HepG2 (cell line): Measurements from ENCODE around the gene NSF. TPM values are rescaled to one million over a fixed set of nuclear protein-coding genes. Genes with fewer than 3 reads are reported as not detected.

Experiments
- CTCF ChIP-seq: sonication (generic); formaldehyde crosslinking; IDR thresholded peaks from 2 replicates; pipeline ENCODE4 v1.5.0; 2020; ENCODE audit warnings: mild to moderate bottlenecking, missing genetic modification reagents, moderate library complexity
- FLYWCH1 ChIP-seq: sonication (generic); formaldehyde crosslinking; IDR thresholded peaks from 2 replicates; pipeline ENCODE4 v1.8.1; 2023; ENCODE audit warnings: mild to moderate bottlenecking, missing genetic modification reagents
- MTERF4 ChIP-seq: sonication (generic); formaldehyde crosslinking; IDR thresholded peaks from 2 replicates; pipeline ENCODE4 v1.8.0; 2023; ENCODE audit warnings: mild to moderate bottlenecking, missing genetic modification reagents
- PLSCR1 ChIP-seq: sonication (generic); formaldehyde crosslinking; IDR thresholded peaks from 2 replicates; pipeline ENCODE4 v1.5.0; 2020; ENCODE audit warnings: missing genetic modification reagents, mild to moderate bottlenecking, borderline replicate concordance
- ZNF563 ChIP-seq: sonication (generic); formaldehyde crosslinking; IDR thresholded peaks from 2 replicates; pipeline ENCODE4 v1.8.0; 2022; ENCODE audit warnings: mild to moderate bottlenecking, moderate library complexity, missing genetic modification reagents
- ZNF598 ChIP-seq: sonication (generic); formaldehyde crosslinking; IDR thresholded peaks from 2 replicates; pipeline ENCODE4 v1.5.1; 2020; ENCODE audit warnings: mild to moderate bottlenecking, missing genetic modification reagents, borderline replicate concordance
- ZNF766 ChIP-seq: sonication (generic); formaldehyde crosslinking; IDR thresholded peaks from 2 replicates; pipeline ENCODE4 v1.5.0; 2020; ENCODE audit warnings: missing genetic modification reagents, borderline replicate concordance
- polyA plus RNA-seq, 8 experiments: library from polyadenylated mRNA; depleted of rRNA in 3 of 8; stranded (reverse) in 7 of 8; unstranded in 1 of 8; fragments of >200 nt; fragmentation: Illumina TruSeq in 4 of 8; extraction: Trizol in 4 of 8; gene quantifications; 2 replicates each; pipeline versions ENCODE4 v1.2.1 to v1.2.3, GENCODE V29; 2011 to 2016; ENCODE audit warnings: low read depth in 4 of 8, missing spikeins in 1 of 8, mixed read lengths in 1 of 8; ENCODE audit not compliant: insufficient read depth in 1 of 8
- total RNA-seq, 5 experiments: library from RNA; depleted of rRNA; stranded (reverse); fragments of >200 nt; fragmentation: Illumina TruSeq; extraction: Trizol; gene quantifications; 2 replicates each; pipeline ENCODE4 v1.2.3, GENCODE V29; 2016; ENCODE audit warnings: low read depth in 1 of 5
- TF ChIP-seq, protein P1 (sequence below): conservative IDR thresholded peaks from 2 replicates; pipeline ENCODE4 v1.6.1; 2018; ENCODE audit warnings: missing genetic modification reagents
- TF ChIP-seq, protein P2 (sequence below): IDR thresholded peaks from 2 replicates; pipeline ENCODE4 v1.6.1; 2016; ENCODE audit warnings: low read depth, missing genetic modification reagents, missing compliant biosample characterization
- TF ChIP-seq, protein P3 (sequence below), 2 experiments: sonication (generic) in 1 of 2; formaldehyde crosslinking in 1 of 2; IDR thresholded peaks; 2 replicates each; pipeline versions ENCODE4 v1.5.1 to v1.6.1; 2011 to 2020; ENCODE audit warnings: borderline replicate concordance in 1 of 2, low read depth in 1 of 2, low read length in 1 of 2, mild to moderate bottlenecking in 1 of 2, missing genetic modification reagents in 1 of 2, moderate library complexity in 1 of 2
- TF ChIP-seq, protein P4 (sequence below): sonication (generic); formaldehyde crosslinking; IDR thresholded peaks from 2 replicates; pipeline ENCODE4 v1.5.1; 2020; ENCODE audit warnings: missing genetic modification reagents, mild to moderate bottlenecking, borderline replicate concordance

Gene NSF
- total and polyA plus RNA-seq, 2 of the 13 experiments (the other 11 are each of a cell fraction or from before 2014, with no cell fraction given): 21.9 to 37.8 TPM

DNA sequence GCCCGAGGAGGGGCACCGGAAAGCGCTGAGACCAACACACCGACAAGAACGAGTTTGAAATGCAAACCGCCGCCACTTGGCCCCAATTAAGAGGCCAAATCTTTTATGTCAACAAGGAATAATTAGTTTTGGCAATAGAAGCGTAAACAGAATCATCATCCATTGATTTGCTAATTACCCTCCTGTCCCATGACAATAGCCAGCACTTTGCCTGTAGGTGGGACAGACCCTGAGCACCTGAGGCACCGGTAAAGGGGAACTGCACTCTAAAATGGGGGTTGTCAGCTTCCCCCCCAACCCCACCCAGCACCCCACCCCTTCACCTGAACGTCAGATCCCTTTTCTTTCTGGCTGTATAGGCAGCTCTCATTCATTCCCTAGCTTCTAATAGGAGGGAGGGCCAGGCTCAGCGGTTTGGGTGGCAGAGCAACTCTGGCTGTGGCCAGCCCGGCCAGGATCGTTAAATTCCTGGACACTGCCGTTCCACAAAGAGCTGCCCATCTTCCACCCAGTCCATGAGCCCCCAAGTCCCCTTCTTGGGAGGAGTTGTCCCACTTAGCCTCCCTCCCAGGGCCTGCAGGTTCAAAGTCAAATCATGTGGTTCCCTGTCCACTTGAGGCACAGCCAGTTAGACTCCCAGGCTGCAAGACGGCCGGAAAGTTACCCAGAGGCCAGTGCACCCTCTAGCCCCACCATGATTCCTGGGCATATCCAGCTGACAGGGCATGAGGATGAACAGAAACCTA lies 182.2 kb downstream of the NSF start (continued):
- TF ChIP-seq MTERF4 (0 out of 2 replicates have a peak, but pooled peaks have one; percentile 79), ZNF598 (no peak), ZNF766 (CRISPR knock-in tag) (0 out of 2 replicates have a peak, but pooled peaks have one; percentile 13), PLSCR1 (no peak), CTCF (CRISPR knock-in tag) (no peak), FLYWCH1 (CRISPR knock-in tag) (no peak), ZNF563 (peak; percentile 61; the same call in 1 of the 2 replicates)
- TF ChIP-seq, protein P1, sequence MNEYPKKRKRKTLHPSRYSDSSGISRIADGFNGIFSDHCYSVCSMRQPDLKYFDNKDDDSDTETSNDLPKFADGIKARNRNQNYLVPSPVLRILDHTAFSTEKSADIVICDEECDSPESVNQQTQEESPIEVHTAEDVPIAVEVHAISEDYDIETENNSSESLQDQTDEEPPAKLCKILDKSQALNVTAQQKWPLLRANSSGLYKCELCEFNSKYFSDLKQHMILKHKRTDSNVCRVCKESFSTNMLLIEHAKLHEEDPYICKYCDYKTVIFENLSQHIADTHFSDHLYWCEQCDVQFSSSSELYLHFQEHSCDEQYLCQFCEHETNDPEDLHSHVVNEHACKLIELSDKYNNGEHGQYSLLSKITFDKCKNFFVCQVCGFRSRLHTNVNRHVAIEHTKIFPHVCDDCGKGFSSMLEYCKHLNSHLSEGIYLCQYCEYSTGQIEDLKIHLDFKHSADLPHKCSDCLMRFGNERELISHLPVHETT (CRISPR knock-in tag): no peak
- TF ChIP-seq, protein P2, sequence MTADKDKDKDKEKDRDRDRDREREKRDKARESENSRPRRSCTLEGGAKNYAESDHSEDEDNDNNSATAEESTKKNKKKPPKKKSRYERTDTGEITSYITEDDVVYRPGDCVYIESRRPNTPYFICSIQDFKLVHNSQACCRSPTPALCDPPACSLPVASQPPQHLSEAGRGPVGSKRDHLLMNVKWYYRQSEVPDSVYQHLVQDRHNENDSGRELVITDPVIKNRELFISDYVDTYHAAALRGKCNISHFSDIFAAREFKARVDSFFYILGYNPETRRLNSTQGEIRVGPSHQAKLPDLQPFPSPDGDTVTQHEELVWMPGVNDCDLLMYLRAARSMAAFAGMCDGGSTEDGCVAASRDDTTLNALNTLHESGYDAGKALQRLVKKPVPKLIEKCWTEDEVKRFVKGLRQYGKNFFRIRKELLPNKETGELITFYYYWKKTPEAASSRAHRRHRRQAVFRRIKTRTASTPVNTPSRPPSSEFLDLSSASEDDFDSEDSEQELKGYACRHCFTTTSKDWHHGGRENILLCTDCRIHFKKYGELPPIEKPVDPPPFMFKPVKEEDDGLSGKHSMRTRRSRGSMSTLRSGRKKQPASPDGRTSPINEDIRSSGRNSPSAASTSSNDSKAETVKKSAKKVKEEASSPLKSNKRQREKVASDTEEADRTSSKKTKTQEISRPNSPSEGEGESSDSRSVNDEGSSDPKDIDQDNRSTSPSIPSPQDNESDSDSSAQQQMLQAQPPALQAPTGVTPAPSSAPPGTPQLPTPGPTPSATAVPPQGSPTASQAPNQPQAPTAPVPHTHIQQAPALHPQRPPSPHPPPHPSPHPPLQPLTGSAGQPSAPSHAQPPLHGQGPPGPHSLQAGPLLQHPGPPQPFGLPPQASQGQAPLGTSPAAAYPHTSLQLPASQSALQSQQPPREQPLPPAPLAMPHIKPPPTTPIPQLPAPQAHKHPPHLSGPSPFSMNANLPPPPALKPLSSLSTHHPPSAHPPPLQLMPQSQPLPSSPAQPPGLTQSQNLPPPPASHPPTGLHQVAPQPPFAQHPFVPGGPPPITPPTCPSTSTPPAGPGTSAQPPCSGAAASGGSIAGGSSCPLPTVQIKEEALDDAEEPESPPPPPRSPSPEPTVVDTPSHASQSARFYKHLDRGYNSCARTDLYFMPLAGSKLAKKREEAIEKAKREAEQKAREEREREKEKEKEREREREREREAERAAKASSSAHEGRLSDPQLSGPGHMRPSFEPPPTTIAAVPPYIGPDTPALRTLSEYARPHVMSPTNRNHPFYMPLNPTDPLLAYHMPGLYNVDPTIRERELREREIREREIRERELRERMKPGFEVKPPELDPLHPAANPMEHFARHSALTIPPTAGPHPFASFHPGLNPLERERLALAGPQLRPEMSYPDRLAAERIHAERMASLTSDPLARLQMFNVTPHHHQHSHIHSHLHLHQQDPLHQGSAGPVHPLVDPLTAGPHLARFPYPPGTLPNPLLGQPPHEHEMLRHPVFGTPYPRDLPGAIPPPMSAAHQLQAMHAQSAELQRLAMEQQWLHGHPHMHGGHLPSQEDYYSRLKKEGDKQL (CRISPR knock-in tag): no peak
- TF ChIP-seq, protein P3, sequence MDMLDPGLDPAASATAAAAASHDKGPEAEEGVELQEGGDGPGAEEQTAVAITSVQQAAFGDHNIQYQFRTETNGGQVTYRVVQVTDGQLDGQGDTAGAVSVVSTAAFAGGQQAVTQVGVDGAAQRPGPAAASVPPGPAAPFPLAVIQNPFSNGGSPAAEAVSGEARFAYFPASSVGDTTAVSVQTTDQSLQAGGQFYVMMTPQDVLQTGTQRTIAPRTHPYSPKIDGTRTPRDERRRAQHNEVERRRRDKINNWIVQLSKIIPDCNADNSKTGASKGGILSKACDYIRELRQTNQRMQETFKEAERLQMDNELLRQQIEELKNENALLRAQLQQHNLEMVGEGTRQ (IDR thresholded peaks at IDR 0.05; ENCODE audit: low read depth, low read length): no peak
- TF ChIP-seq, protein P3 (CRISPR knock-in tag; IDR thresholded peaks at IDR 0.05; ENCODE audit: borderline replicate concordance): no peak
- TF ChIP-seq, protein P4, sequence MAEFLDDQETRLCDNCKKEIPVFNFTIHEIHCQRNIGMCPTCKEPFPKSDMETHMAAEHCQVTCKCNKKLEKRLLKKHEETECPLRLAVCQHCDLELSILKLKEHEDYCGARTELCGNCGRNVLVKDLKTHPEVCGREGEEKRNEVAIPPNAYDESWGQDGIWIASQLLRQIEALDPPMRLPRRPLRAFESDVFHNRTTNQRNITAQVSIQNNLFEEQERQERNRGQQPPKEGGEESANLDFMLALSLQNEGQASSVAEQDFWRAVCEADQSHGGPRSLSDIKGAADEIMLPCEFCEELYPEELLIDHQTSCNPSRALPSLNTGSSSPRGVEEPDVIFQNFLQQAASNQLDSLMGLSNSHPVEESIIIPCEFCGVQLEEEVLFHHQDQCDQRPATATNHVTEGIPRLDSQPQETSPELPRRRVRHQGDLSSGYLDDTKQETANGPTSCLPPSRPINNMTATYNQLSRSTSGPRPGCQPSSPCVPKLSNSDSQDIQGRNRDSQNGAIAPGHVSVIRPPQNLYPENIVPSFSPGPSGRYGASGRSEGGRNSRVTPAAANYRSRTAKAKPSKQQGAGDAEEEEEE (CRISPR knock-in tag): no peak
